Endodermal cell (in vitro differentiated cells): ENCODE data around the gene GNB2. TPM values are rescaled to one million over a fixed set of nuclear protein-coding genes. Genes with fewer than 3 reads are reported as not detected.

Experiments
- DNase-seq: peaks from one replicate; pipeline ENCODE4 v3.0.0-alpha.2; 2017
- H3K27ac ChIP-seq: 2 replicates; pipeline ENCODE4 v1.5.1; 2013; ENCODE audit warnings: mild to moderate bottlenecking, low read depth, low read length, moderate library complexity
- H3K27me3 ChIP-seq: 2 replicates; pipeline ENCODE4 v1.6.1; 2013; ENCODE audit warnings: mild to moderate bottlenecking, low read length, moderate library complexity; ENCODE audit not compliant: insufficient read depth, control insufficient read depth, poor library complexity, severe bottlenecking
- H3K36me3 ChIP-seq: 2 replicates; pipeline ENCODE4 v1.7.0; 2013; ENCODE audit warnings: mild to moderate bottlenecking, low read length, moderate library complexity; ENCODE audit not compliant: control insufficient read depth, insufficient read depth
- H3K4me1 ChIP-seq: one replicate; pipeline ENCODE4 v1.7.0; 2013; ENCODE audit warnings: low read length; ENCODE audit not compliant: control insufficient read depth, insufficient read depth
- H3K4me3 ChIP-seq: 2 replicates; pipeline ENCODE4 v1.5.1; 2013; ENCODE audit warnings: mild to moderate bottlenecking, low read length, moderate library complexity
- H3K9ac ChIP-seq: 2 replicates; pipeline ENCODE4 v1.6.1; 2013; ENCODE audit warnings: mild to moderate bottlenecking, low read length, moderate library complexity; ENCODE audit not compliant: poor library complexity, severe bottlenecking; ENCODE audit errors: extremely low read depth
- H3K9me3 ChIP-seq: 2 replicates; pipeline ENCODE4 v1.6.1; 2013; ENCODE audit warnings: mild to moderate bottlenecking, low read length, moderate library complexity; ENCODE audit not compliant: control insufficient read depth
- H3K27ac Mint-ChIP-seq: 2 replicates; pipeline ENCODE4 v1.8.0; 2020; ENCODE audit warnings: mixed read lengths
- H3K27me3 Mint-ChIP-seq: 2 replicates; pipeline ENCODE4 v1.8.0; 2021; ENCODE audit warnings: mild to moderate bottlenecking, mixed read lengths; ENCODE audit not compliant: insufficient read depth
- H3K36me3 Mint-ChIP-seq: 2 replicates; pipeline ENCODE4 v1.8.0; 2020; ENCODE audit warnings: low read depth, mixed read lengths
- H3K4me1 Mint-ChIP-seq: 2 replicates; pipeline ENCODE4 v1.8.0; 2020; ENCODE audit warnings: mixed read lengths
- H3K4me3 Mint-ChIP-seq: 2 replicates; pipeline ENCODE4 v1.8.0; 2020; ENCODE audit warnings: mild to moderate bottlenecking, moderate library complexity, mixed read lengths
- H3K9me3 Mint-ChIP-seq: 2 replicates; pipeline ENCODE4 v1.8.0; 2020; ENCODE audit warnings: mild to moderate bottlenecking, mixed read lengths
- WGBS, 2 experiments: methylation state at CpG; one replicate each; pipeline versions ENCODE4 v1.1.5 to v1.1.7; 2013; ENCODE audit warnings: missing lambda C conversion rate in 2 of 2, mixed read lengths in 1 of 2; ENCODE audit not compliant: insufficient coverage in 1 of 2, insufficient read length in 1 of 2; 5-methylcytosine and 5-hydroxymethylcytosine counted together
- total RNA-seq, 2 donors: library from RNA; stranded (reverse); fragmentation: NEBNext Ultra II Directional in 1 of 2; extraction: Animal tissue kit (Norgen Biotek cat#: 25700) in 1 of 2; gene quantifications; 2 replicates in 1 of 2; 3 replicates in 1 of 2; pipeline ENCODE4 v1.2.1, GENCODE V29; 2021
- TF ChIP-seq, protein P1 (sequence below): fragments of 200-600 bp; sonication (generic); conservative IDR thresholded peaks from 2 replicates; pipeline ENCODE4 v1.5.0; 2021; ENCODE audit warnings: antibody characterized with exemption, mild to moderate bottlenecking

Gene GNB2
- total RNA-seq, 2 donors from 2014 or later, result 197 to 230 TPM

DNA sequence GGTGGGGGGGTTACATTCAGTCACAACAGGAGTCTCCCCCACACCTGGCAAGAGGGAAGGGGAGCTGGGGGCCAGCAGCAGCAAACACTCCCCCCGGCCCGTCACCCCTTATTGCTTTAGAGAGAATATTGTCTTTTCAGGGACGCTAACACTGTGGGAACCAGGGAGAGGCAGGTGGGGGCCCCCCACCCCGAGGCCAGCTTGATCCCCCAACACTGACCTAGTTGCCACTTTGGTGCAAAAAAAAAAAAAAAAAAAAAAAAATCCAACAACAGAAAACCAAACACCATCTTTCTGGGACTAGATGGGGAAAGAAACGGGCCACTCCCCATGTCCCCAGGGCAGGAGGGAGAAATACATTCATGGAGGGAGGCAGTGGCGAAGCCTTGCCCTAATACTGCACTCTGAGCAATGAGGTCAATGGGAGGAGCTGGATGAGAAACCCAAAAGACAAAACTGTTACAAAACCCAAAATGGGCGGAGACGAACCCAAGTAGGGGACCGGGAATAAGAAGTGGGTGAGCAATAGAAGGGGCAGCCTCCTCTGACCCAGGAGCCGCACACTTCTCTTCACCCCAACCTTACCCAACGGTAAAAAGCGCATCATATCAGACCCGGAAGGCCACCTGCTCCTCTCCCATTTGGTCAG, 6.5 kb downstream of the GNB2 start:
- Mint-ChIP-seq H3K9me3 (no peaks in the 10 kb centered on the region), H3K36me3 (peaks cover 31% of the 10 kb centered on the region), H3K27ac (no peak overlapping the region), H3K4me3 (no peak overlapping the region), H3K27me3 (no peaks in the 10 kb centered on the region), H3K4me1 (peaks cover 5% of the 10 kb centered on the region)
- no peak for DNase-seq
- no peaks in the 10 kb centered on the region for H3K4me1 ChIP-seq
- H3K36me3 ChIP-seq, result peaks cover 52% of the 10 kb centered on the region
- no peak overlapping the region for H3K27ac ChIP-seq
- no peak overlapping the region for H3K4me3 ChIP-seq
- H3K9me3 ChIP-seq, result no peaks in the 10 kb centered on the region
- WGBS, 2 experiments, result 96% methylated on average over 13 of the region's 13 CpGs; no CpG with 5 or more reads in 1 of the 2 experiments
- H3K27me3 ChIP-seq, result no peaks in the 10 kb centered on the region
- no peak overlapping the region for H3K9ac ChIP-seq
- TF ChIP-seq, protein P1, sequence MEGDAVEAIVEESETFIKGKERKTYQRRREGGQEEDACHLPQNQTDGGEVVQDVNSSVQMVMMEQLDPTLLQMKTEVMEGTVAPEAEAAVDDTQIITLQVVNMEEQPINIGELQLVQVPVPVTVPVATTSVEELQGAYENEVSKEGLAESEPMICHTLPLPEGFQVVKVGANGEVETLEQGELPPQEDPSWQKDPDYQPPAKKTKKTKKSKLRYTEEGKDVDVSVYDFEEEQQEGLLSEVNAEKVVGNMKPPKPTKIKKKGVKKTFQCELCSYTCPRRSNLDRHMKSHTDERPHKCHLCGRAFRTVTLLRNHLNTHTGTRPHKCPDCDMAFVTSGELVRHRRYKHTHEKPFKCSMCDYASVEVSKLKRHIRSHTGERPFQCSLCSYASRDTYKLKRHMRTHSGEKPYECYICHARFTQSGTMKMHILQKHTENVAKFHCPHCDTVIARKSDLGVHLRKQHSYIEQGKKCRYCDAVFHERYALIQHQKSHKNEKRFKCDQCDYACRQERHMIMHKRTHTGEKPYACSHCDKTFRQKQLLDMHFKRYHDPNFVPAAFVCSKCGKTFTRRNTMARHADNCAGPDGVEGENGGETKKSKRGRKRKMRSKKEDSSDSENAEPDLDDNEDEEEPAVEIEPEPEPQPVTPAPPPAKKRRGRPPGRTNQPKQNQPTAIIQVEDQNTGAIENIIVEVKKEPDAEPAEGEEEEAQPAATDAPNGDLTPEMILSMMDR, result no peak

DNA sequence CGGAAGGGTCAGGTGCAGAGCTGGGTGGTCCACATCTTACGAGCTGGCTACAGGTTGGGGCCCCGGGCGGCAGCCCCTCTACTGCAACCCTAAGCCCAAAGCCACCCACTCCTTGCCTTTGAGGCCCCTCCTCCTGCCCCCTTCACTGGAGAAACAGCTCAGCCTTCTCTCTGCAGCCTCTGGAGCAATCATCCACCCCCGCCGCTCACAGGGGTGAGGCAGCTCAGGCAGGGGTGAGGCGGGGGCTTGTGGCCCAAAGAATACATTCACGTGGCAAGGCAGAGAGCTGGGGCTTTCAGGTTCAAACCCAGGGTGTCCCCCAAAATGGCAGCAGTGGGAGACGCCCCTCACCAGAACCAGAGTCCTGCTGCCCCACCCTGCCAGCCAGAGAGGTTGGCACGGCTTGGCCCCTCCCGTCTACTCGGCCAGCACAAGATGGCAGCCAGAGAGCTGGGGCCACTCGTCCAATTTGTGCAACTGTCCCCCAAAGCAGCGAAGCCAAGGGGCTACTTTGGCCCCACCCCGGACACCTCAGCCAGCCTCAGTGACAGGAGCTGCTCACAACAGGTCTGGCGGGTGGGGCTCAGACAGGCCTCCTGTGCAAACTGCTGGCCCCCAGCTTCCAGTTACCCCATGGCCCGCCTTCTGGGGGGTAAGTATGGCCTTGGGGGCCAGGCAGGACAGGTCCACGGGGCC, 7.2 kb downstream of the GNB2 start:
- Histone ChIP-seq H3K4me3 (no peak overlapping the region), H3K36me3 (peaks cover 59% of the 10 kb centered on the region), H3K27ac (no peak overlapping the region), H3K27me3 (no peaks in the 10 kb centered on the region), H3K4me1 (no peaks in the 10 kb centered on the region), H3K9me3 (no peaks in the 10 kb centered on the region), H3K9ac (no peak overlapping the region)
- Mint-ChIP-seq H3K4me1 (peaks cover 5% of the 10 kb centered on the region), H3K36me3 (peaks cover 38% of the 10 kb centered on the region), H3K9me3 (no peaks in the 10 kb centered on the region), H3K4me3 (no peak overlapping the region), H3K27me3 (no peaks in the 10 kb centered on the region), H3K27ac (no peak overlapping the region)
- DNase-seq, result no peak
- 95 to 98% methylated on average over 14 to 18 of the region's 18 CpGs for WGBS, 2 experiments
- TF ChIP-seq, protein P1, result no peak

DNA sequence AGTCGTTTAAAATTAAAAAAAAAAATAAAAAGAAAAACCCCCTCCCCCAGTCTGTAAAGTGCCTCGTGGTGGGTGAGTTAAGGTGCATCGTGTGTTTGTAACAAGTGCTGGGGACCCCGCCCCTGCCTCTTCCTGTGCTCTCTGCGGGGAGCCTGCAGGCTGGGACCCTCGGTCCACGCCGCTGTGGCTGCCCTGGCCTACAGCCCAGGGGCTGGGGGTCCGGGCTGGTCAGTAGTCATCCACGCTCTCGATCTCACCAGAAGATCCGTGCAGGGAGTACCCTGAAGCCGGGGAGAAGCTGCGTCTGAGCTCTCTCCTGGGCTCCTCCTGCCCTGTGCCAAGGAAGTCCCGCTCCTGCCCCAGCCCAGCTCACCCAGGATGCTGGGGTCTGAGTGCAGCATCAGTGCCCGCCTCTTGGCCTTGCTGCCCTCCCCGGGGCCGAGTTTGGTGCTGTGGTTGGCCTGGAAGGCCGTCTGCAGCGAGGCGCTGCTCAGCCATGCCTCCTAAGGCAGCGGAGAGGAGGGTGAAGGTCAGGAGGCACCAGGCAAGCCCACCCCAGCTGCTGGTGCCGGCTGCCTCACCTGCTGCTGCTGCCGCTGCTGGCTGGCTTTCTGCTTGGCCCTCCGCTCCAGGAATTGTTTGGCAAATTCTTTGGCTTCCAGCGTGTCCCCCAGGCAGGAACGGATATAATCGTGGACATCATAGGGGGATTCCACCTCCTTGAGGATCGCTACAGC, 8.1 kb downstream of the GNB2 start:
- TF ChIP-seq, protein P1, result no peak
- H3K9me3 Mint-ChIP-seq, result no peaks in the 10 kb centered on the region
- 94 to 97% methylated on average over 15 to 29 of the region's 29 CpGs for WGBS, 2 experiments

More for the DNA sequence above, 8.1 kb downstream of the GNB2 start:
- no peaks in the 10 kb centered on the region for H3K27me3 Mint-ChIP-seq
- peaks cover 2% of the 10 kb centered on the region for H3K4me1 Mint-ChIP-seq
- no peak for DNase-seq
- Histone ChIP-seq H3K27me3 (no peaks in the 10 kb centered on the region), H3K4me3 (no peak overlapping the region), H3K4me1 (no peaks in the 10 kb centered on the region), H3K9me3 (no peaks in the 10 kb centered on the region), H3K36me3 (peaks cover 64% of the 10 kb centered on the region), H3K27ac (no peak overlapping the region), H3K9ac (no peak overlapping the region)
- H3K36me3 Mint-ChIP-seq, result peaks cover 37% of the 10 kb centered on the region
- no peak overlapping the region for H3K27ac Mint-ChIP-seq
- no peak overlapping the region for H3K4me3 Mint-ChIP-seq
